ENCODE data around the gene ARHGAP30.
"Not testable (repeated sequence)": the region's sequence is repeated elsewhere in the genome, so short reads cannot be mapped to it uniquely, and the experiment has no call there.

Gene ARHGAP30, protein sequence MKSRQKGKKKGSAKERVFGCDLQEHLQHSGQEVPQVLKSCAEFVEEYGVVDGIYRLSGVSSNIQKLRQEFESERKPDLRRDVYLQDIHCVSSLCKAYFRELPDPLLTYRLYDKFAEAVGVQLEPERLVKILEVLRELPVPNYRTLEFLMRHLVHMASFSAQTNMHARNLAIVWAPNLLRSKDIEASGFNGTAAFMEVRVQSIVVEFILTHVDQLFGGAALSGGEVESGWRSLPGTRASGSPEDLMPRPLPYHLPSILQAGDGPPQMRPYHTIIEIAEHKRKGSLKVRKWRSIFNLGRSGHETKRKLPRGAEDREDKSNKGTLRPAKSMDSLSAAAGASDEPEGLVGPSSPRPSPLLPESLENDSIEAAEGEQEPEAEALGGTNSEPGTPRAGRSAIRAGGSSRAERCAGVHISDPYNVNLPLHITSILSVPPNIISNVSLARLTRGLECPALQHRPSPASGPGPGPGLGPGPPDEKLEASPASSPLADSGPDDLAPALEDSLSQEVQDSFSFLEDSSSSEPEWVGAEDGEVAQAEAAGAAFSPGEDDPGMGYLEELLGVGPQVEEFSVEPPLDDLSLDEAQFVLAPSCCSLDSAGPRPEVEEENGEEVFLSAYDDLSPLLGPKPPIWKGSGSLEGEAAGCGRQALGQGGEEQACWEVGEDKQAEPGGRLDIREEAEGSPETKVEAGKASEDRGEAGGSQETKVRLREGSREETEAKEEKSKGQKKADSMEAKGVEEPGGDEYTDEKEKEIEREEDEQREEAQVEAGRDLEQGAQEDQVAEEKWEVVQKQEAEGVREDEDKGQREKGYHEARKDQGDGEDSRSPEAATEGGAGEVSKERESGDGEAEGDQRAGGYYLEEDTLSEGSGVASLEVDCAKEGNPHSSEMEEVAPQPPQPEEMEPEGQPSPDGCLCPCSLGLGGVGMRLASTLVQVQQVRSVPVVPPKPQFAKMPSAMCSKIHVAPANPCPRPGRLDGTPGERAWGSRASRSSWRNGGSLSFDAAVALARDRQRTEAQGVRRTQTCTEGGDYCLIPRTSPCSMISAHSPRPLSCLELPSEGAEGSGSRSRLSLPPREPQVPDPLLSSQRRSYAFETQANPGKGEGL

DNA sequence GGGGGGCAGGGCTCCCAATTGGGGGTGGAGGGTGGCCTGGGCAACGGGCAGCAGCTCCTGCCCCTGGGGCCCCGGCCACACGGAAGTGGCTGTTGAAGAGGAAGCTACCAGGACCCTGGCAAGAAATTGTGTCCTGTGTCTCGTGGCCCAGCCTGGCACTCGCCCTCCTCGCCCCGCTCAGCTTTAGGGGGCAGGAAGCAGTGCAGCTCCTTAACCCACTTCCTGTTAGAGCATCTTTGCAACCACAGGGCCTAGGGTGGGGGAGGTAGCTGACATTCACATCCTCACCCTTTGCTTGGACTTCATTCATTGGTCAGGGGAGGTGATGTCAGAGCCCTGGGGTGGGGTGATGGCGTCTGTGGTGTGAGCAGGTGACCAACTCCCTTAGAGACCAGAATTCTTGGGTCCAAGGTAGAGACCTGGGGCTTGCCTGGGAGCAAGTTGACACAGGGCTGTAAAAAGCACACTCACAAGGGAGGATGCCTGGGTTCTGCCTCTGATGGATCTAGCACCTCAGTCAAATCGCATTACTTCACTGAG is at the start of gene ARHGAP30:
Gene ARHGAP30 (minus strand): TSS at position 161 of the 540 bp plus-strand sequence. CDS start 267 bp downstream, outside the sequence.
- no peak for DNase-seq

DNA sequence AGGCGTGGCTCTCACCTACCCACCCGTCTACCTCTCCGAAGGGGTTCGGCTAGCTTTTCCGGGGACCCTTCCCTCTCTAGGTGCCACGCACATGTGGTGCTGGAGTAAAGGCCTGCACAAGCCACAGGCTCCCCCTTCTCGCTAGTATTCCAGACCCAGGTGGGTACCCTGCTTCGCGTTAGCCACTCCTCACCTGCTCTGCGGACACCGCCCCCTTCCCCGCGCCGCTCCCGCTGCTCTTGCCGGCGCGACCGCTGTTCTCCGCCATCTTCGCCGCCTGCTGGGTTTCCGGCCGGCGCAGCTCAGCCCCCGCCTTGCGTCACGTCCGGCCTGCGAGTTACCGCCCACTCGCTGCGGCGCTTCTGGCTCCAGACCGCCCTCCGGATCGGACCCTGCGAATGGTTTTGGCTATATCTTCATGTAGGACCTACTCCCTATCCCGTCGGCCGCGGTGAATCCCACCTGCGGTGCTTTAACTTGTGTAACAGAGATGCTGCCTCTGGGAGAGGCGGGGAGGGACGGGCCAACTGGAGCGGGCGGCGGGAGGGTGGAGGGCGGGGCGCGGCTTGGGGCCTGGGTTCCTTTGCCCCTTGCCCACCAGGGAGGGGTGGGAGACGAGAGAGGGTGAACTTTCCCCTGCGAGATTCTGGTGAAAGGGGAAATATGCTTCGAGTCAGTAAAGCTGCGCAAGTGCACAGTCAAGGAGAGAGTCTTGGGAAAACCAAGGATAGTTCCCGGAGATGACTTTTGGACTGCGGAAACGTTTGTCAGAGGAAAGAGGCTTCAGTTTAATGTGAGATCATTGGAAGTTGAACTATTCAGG is 48.3 kb upstream of the ARHGAP30 start, which contains the start of the genes NIT1 and PFDN2:
Gene NIT1 (plus strand): TSS at position 347 of the 823 bp plus-strand sequence. CDS start 72 bp downstream, at position 419.
Gene PFDN2 (minus strand): TSS at position 279 of the 823 bp plus-strand sequence. CDS start 11 bp downstream, at position 268.
- DNase-seq, result peak; percentile 90

DNA sequence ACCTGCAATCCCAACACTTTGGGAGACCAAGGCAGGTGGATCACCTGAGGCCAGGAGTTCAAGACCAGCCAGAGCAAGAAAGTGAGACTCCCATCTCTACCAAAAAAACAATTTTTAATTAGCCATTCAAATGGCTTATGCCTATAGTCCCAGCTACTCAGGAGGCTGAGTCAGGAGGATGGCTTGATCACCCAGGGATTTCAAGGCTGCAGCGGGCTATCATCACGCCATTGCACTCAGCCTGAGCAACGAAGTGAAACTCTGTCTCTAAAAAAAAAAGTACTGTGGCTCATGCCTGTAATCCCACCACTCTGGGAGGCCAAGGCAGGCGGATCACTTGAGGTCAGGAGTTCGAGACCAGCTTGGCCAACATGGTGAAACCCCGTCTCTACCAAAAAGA is 46.3 kb upstream of the ARHGAP30 start:
- DNase-seq, result not testable (repeated sequence)

DNA sequence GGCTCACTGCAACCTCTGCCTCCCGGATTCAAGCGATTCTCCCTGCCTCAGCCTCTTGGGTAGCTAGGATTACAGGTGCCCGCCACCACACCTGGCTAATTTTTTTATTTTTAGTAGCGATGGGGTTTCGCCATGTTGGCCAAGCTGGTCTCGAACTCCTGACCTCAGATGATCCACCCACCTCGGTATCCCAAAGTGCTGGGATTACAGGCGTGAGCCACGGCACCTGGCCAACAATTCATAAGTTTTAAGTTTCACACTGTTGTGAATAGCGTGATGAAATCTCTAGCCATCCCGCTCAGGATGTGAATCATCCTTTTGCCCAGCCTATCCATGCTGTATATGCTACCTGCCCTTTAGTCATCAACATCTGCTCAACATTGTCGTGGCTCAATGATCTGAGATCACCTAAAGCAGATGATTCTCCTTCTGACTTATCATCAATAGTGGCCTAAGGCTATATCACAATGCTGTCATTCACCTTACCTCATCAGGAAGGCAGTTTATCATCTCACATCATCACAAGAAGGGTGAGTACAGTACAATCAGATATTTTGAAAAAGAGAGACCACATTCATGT is 45.5 kb upstream of the ARHGAP30 start:
- peak; percentile 71 for DNase-seq

DNA sequence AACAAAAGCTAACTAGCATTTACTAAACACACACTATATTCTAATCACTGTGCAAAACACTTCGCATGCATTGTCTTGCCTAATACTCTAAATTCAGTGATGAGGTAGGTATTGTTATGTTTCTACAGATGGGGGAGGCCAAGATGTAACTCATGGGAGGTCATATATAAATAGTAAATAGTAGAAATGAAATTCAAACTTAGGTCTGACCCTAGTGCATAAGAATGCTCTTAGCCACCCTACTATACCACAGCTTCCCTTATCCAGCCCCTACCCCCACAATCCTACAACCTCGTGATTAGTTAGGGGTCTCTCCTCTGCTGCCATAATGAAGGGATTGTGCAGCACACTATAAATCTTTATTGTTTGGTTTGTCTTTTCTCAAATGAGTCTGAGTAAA is 44.9 kb upstream of the ARHGAP30 start:
- DNase-seq, result no peak

DNA sequence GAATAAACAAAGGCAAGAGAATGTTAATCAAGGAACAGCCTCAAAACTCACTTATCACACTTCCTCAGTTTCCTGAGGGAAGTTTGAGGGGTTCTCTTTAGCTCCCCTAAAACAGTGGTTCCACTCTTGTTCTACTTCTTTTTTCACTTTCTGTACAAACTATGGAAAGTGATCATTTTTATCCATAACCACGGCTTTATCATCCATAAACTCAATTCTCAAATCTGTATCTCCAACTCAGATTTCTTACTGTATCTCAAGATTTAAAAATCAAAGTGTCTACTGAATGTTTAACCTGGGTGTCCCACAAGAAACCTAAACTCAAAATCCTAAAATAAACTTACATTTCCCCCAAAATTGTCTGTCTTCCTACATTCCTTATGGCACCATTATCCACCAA is 44.2 kb upstream of the ARHGAP30 start:
- DNase-seq, result no peak

DNA sequence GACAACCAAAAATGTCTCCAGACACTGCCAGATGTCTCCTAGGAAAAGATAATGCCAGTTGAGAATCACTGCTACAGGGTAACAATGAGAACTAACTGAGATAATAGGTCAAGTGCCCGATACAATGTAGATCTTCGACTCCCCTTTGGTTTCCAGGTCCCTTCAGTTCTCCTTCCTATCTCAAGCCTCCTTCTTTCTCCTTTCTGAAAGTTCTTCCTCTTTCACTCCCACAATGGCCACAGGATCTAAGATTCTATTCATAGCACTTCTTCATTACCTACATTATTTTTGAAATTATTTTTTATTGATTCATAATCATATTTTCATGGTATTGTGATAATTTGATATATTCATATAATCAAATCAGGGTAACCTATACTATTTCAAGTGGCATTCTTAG is 41.8 kb upstream of the ARHGAP30 start:
- no peak for DNase-seq

DNA sequence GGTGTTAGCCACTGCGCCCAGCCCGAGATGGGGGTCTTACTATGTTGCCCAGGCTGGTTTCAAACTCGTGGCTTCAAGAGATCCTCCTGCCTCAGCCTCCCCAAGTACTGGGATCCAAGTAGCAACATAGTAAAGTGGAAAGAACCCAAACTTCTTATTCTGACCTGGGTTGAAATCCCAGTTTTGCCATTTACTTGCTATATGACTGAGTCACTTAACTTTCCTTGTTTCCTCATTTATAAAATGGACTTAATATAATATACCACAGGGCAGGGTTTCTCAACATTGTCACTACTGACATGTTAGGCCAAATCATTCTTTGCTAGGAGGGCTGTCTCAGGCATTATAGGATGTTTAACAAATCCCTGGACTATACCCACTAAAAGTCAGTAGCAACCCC is 41.4 kb upstream of the ARHGAP30 start:
- no peak for DNase-seq

DNA sequence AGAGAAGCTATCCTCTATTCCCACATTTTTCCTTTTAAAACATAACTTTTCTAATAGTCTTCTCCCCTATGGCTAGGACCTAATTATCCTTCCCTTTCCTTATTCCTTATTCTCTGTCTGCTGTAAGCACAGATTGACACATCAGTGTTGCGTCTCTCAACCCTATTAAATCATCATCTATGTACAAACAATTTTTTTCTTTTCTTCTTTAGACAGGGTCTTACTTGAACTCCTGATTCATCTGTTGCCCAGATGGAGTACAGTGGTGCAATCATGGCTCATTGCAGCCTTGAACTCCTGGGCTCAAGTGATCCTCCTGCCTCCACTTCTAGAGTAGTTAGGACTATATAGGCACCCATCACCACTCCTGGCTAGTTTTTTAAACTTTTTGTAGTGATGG is 36.7 kb upstream of the ARHGAP30 start:
- no peak for DNase-seq

DNA sequence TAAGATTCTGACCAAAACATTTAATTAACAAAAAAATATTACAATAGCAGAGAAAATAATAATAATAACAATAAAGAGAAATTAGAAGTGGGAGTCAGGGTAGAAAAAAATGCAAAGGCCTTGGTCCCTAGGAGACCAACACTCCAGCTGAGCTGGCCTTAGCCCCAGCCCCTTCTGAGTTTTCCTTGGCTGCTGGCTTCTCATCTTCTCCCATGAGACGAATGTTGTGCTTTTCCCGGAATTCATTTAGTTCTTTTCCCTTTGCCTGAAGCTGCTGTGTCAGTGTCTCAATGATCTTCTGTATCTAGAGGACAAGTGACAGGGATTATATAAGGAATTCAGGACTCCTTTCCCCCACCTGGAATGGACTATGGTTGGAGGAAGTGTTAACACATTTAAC is 30.9 kb upstream of the ARHGAP30 start:
- DNase-seq, result no peak

DNA sequence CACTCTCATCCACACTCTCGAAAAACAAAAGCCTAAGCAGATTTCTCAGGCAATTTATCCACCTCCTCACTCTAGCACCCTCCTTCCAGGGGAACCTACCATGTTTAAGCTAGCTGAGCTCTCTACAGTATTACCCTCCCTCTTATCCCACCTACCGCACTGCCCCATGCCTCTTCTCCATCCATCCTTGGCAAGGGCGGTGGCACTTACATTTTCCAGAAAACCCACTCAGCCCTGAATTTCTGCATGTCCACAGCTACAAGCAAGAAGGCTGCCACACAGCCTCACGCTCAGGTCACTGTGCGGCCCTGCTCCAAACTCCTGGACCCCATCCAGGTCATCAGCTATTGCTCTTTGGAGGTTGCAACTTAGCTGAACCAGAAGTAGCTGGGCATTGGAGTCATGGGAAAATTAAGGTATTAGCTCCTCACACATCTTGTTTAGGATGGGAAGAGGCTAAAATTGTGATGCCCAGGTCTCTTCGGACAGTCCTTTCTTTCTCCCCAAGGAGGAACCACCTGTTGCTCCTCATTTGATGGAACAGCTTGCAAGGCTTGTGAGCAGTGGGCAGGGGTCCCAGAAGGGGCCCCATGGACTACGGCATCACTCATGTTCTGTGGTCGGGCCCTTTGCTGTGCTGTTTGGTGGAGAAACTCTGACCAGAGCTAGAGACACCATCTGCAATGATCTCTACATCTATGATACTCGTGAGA is 29.6 kb upstream of the ARHGAP30 start:
- no peak for DNase-seq

DNA sequence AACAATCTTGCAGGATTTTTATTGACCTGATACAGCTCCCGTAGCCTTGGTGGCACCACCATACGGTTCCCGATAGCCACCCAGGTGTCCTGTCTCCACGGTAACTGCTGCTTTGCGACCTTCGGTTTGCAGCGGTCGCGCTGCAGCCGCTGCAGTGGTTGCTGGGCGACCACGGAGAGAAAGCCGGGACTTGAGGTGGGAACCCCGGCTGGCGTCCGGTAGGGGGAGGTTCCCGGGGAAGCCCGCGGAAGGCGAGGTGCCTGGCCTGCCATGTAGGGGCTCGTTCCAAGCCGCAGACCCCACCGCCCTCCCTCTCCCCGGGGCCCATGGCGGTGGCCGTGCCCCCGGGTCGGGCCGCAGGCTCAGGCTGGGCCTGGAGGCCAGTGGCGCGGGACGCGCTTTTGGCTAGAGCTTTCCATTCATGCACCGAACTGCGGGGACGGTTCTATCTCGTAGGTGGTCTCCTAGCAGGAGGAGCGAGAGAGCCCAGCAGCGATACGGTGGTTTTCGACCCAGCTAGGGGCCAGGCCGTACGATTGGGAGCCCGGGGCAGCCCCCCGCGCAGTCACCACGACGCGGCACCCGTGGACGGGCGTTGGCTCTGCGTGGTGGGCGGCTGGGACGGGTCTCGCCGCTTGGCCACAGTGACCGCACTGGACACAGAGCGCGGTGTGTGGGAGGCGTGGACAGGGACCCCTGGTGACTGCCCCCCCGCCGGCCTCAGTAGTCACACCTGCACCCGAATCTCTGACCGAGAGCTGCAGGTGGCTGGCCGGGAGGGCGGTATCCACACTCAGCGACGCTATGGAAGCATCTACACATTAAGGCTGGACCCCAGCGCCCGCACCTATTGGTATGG is 28.7 kb upstream of the ARHGAP30 start, which contains the start of gene KLHDC9:
Gene KLHDC9 (plus strand): TSS at position 152 of the 859 bp plus-strand sequence. CDS start 175 bp downstream, at position 327.
- peak; percentile 97 for DNase-seq

DNA sequence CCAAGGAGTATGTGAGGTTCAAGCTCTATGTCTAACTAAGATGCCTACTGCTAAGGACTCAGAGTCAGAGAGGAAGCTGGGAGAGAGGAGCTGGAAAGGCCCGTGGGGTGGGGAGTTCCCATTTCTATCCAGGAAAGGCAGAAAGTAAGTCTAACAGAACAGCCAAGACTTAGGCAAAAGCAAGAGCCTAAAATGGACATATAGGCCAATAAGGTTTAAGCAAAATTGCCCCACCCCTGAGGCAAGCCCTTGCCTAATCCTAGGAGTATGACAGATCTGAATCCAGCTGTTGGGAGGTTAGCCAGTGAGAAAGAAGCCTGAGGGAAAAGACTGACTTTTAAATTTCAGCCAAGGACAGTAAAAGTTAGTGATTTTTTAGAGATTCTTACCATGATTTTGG is 26.8 kb upstream of the ARHGAP30 start:
- no peak for DNase-seq

DNA sequence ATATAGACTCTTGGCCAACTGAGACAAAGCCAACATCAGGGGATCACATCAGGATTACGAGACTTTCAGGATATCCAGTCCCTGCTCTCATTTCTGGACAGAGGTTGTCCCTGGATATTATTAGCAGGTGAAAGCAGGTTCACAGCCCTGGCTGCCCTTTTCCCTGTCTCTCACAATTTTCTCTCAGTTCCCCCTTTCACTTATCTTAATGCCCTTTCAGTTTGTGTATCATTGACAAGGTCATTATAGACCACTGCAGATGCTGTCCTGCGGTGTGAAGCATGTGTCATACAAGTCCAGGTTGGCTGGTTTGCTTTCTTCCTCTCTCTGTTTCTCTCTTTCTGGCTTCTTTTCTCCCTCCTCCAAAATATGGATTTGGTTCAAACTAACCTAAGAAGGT is 26.3 kb upstream of the ARHGAP30 start:
- no peak for DNase-seq

DNA sequence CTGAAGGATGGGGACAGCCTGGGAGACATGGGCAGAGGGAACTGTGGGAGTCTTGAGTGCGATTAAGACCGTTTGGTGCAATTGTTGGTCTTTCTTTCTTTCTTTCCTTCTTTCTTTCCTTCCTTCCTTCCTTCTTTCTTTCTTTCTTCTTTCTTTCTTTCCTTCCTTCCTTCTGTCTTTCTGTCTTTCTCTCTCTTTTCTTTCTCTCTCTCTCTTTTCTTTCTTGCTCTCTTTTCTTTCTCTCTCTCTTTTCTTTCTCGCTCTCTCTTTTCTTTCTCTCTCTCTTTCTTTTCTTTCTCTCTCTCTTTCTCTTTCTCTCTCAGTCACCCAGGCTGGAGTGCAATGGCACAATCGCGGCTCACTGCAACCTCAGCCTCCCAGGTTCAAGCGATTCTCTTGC is 25.5 kb upstream of the ARHGAP30 start:
- DNase-seq, result no peak

DNA sequence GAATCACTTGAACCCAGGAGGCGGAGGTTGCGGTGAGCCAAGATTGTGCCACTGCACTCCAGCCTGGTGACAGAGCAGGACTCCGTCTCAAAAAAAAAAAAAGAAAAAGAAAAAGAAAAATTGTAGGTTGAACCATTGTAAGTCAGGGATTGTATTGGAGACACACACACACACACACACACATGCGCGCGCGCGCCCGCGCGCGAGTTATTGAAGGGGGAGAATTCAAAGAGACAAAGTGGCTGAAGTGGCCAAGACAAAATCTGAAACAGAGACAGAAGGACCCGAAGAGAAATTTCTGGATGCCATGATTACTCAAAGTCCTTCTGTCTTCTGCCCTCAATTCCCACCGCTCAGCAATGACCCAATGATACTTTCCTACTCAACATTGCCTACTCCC is 24.8 kb upstream of the ARHGAP30 start:
- DNase-seq, result no peak

DNA sequence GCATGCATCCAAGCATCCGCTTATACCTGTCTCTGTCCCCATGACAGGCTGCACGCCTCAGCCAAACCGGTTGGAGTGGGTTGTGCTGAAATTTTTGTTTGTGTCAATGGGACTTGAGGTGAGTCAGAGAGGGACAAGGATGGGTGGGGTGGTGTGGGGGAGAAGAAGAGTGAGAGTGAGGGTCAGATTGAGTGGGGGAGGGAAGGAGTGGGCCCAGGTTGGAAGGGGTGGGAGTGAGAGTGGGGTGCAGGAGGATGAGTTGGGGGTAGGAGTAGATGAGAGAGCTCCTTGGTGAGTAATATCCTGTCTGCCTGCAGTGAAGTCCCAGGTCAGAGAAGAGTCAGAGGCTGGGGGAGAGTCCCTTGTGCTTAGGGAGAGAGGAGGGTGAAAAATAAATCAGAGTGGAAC is 22.9 kb upstream of the ARHGAP30 start:
- DNase-seq, result peak; percentile 56

DNA sequence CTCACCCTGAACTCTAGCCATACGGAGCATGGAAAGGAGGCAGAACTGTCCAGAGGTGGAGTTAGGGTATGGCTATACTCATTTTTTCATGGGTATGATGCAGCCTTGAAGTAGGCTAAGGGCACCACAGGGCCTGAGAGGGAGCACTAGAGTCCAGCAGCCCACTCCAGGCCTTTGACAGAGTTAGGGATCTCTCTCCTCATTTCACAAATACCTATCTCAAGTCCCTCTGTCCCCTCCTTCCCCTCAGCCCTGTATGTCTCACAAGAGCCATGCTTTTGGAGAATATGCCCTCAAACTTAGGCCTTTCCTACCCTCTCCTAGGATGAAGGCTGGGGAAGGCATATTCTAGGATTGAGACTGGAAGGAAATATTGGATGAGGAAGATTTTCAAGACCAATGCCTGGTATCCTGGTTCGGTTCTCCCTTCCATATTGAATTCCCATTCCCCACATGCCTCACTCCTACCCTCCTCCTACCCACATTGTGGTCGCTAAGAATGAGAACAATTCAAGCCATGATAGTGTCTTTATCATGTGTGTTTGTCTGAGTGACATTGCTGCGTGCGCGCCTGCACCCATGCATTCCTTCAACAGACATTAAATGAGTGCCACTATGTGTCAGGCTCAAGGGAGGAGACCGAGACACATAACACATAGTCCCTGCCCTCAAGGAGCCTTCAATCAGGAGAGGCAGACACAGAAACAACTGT is 22.3 kb upstream of the ARHGAP30 start:
- no peak for DNase-seq

DNA sequence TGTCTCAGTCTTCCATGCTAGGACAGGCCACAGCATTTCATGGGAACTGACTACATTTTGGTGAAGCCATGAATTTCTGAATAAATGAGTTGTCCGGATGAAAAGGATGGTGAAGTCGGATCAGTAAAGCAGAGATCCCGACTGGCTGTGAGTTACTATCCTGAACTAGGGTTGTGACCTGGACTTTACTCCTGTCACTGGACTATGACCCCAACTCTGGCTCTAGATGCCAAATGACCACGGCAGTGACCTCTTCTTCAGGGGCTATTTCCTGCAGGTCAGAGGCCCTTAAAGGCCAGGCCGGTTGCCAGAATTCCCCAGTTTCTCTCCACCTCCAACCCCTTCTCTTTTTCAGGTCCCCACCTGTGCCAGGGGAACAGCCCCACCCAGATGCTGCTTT is 21.4 kb upstream of the ARHGAP30 start:
- no peak for DNase-seq

All from DMS53 (cell line).